Activated gamma-delta T cell treated with anti-CD3 and anti-CD28 coated beads, Interleukin-2, amount 50 U/mL, for 16 hours (primary cell): ENCODE results near the gene CD6.
"Not testable (repeated sequence)": the region's sequence is repeated elsewhere in the genome, so short reads cannot be mapped to it uniquely, and the experiment has no call there.

Experiments
- DNase-seq: peaks from one replicate; pipeline ENCODE4 v3.0.0-alpha.2; 2020; ENCODE audit warnings: low read depth

CD6 gene

GRCh38 chr11:61056571-61056970, 85.1 kb downstream of the CD6 start:
- DNase-seq = no peak

GRCh38 chr11:61056981-61057380, 85.5 kb downstream of the CD6 start:
- DNase-seq = no peak

GRCh38 chr11:61057615-61058014, 86.1 kb downstream of the CD6 start:
- no peak for DNase-seq

GRCh38 chr11:61058583-61059259, 87.2 kb downstream of the CD6 start:
- DNase-seq = no peak

GRCh38 chr11:61059260-61059752, 87.8 kb downstream of the CD6 start:
- no peak for DNase-seq

GRCh38 chr11:61061081-61061826, 89.8 kb downstream of the CD6 start:
- DNase-seq = peak; percentile 54

GRCh38 chr11:61062181-61062930, 90.9 kb downstream of the CD6 start:
- DNase-seq = no peak

- DNase-seq = not testable (repeated sequence)
Observed at GRCh38 chr11:61065236-61065635, 93.8 kb downstream of the CD6 start.

- DNase-seq = no peak
Observed at GRCh38 chr11:61065955-61066638, 94.6 kb downstream of the CD6 start.

- no peak for DNase-seq
Observed at GRCh38 chr11:61066645-61067044, 95.2 kb downstream of the CD6 start.

GRCh38 chr11:61067782-61068446, 96.4 kb downstream of the CD6 start:
- no peak for DNase-seq

GRCh38 chr11:61068581-61068980, 97.1 kb downstream of the CD6 start:
- DNase-seq = no peak

GRCh38 chr11:61069427-61069826, 97.9 kb downstream of the CD6 start:
- no peak for DNase-seq
